Smooth muscle cell of the brain vasculature (primary cell): ENCODE measurements around the gene SCYL3.
"Not testable (repeated sequence)": the region's sequence is repeated elsewhere in the genome, so short reads cannot be mapped to it uniquely, and the experiment has no call there.

Source experiments
- DNase-seq: peaks from one replicate; pipeline ENCODE4 v3.0.0-alpha.2; 2012; ENCODE audit warnings: low read depth, low spot score

Gene SCYL3

GRCh38 chr1:169871988-169872387 is 21.7 kb downstream of the SCYL3 start:
- not testable (repeated sequence) for DNase-seq

GRCh38 chr1:169869426-169869825 is 24.3 kb downstream of the SCYL3 start:
- no peak for DNase-seq

- no peak for DNase-seq
These were observed 24.7 kb downstream of the SCYL3 start for GRCh38 chr1:169868978-169869377.

GRCh38 chr1:169867012-169867675 is 26.6 kb downstream of the SCYL3 start:
- no peak for DNase-seq

- no peak for DNase-seq
These were observed 27.1 kb downstream of the SCYL3 start for GRCh38 chr1:169866577-169866976.

GRCh38 chr1:169864531-169864930 is 29.2 kb downstream of the SCYL3 start:
- not testable (repeated sequence) for DNase-seq

GRCh38 chr1:169860750-169861149 is 32.9 kb downstream of the SCYL3 start:
- DNase-seq: no peak

GRCh38 chr1:169860187-169860586 is 33.5 kb downstream of the SCYL3 start:
- DNase-seq: no peak

GRCh38 chr1:169859001-169859400 is 34.7 kb downstream of the SCYL3 start:
- no peak for DNase-seq

GRCh38 chr1:169858467-169858866 is 35.2 kb downstream of the SCYL3 start:
- no peak for DNase-seq

- no peak for DNase-seq
These were observed 40.4 kb downstream of the SCYL3 start for GRCh38 chr1:169853341-169853740.

- DNase-seq: no peak
These were observed 44.2 kb downstream of the SCYL3 start for GRCh38 chr1:169849346-169850022.

- no peak for DNase-seq
These were observed 45.2 kb downstream of the SCYL3 start for GRCh38 chr1:169848456-169848855.

- no peak for DNase-seq
These were observed 48.6 kb downstream of the SCYL3 start for GRCh38 chr1:169844941-169845608.

- DNase-seq: no peak
These were observed 54.8 kb downstream of the SCYL3 start for GRCh38 chr1:169838942-169839341.

- no peak for DNase-seq
These were observed 57.5 kb downstream of the SCYL3 start for GRCh38 chr1:169836198-169836597.

- DNase-seq: no peak
These were observed 58.0 kb downstream of the SCYL3 start for GRCh38 chr1:169835647-169836046.

- DNase-seq: no peak
These were observed 58.8 kb downstream of the SCYL3 start for GRCh38 chr1:169834869-169835268.

- DNase-seq: no peak
These were observed 60.4 kb downstream of the SCYL3 start for GRCh38 chr1:169833179-169833901.

GRCh38 chr1:169829671-169830070 is 64.0 kb downstream of the SCYL3 start:
- no peak for DNase-seq

- no peak for DNase-seq
These were observed 69.5 kb downstream of the SCYL3 start for GRCh38 chr1:169824153-169824552.

- DNase-seq: no peak
These were observed 72.2 kb downstream of the SCYL3 start for GRCh38 chr1:169821500-169821899.
